GM18508 (cell line): ENCODE results near the gene CPAMD8.

Experiments used
- ATAC-seq: cut with Tn5 transposase; IDR thresholded peaks from one replicate; pipeline ENCODE4 v1.9.1; 2021; ENCODE audit warnings: moderate number of reproducible peaks; ENCODE audit not compliant: insufficient read depth, unreplicated experiment

The CPAMD8 gene

GRCh38 chr19:17026706-17027534 lies at the start of gene CPAMD8:
TSS of gene CPAMD8 (minus strand) at chr19:17026810. CDS start at chr19:17026642, 168 bp downstream.
- no peak for ATAC-seq

GRCh38 chr19:17075864-17076542 lies 49.4 kb upstream of the CPAMD8 start:
- no peak for ATAC-seq

- ATAC-seq, result peak; percentile 44
These were observed 48.6 kb upstream of the CPAMD8 start, which contains the start of the genes HAUS8 and MYO9B for GRCh38 chr19:17075035-17075863. TSS of gene HAUS8 (minus strand) at chr19:17075452. CDS start at chr19:17075422, 30 bp downstream. TSS of gene MYO9B (plus strand) at chr19:17075777. CDS start at chr19:17101718, 25,941 bp downstream.

GRCh38 chr19:17074634-17075034 lies 48.0 kb upstream of the CPAMD8 start:
- ATAC-seq, result no peak

DNA sequence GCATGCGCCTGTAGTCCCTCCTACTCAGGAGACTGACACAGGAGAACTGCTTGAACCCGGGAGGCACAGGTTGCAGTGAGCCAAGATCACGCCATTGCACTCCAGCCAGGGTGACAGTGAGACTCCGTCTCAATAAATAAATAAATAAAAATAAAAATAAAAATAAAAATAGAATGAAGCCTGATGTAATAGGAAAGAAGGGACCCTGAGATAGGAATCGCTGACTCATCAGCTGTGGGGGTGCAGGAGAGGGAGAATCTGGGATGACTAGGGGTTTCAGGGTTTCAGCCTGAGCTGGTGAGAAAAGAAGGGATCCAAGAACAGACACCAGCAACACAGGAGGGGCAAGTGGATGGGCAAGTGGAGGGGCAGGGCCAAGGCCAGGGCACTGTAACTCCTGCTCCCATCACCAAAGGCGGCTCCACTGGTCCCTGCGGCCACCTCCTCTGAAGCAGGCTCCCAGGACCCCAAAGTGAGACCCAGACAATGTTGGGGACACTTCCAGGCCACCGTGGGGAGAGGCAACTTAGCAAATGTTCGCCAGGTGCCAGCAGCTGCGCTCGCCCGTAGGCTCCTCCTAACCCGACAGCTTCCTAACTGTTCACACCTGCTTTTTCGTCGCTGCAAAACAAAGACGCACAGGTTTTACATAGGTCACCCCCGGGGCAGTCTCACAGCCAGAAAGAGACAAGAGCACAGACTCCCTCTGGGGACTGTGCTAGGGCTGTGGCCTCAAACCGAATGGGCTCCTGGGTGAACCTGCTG lies 47.4 kb upstream of the CPAMD8 start:
- ATAC-seq, result no peak

DNA sequence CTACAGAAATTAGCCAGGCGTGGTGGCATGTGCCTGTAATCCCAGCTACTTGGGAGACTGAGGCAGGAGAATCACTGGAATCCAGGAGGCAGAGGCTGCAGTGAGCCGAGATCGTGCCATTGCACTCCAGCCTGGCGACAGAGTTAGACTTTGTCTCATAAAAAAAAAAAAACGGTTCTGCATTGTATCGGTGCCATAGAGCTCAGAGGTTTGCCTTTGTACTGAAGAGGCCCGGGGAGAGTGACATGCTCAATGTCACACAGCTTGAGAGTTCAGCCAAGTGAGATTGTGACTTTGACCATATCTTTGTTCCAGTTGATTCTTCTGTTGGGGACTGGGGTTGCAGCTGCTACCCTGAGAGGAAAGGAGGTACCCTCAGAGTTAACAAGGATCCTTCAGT lies 44.3 kb upstream of the CPAMD8 start:
- no peak for ATAC-seq

DNA sequence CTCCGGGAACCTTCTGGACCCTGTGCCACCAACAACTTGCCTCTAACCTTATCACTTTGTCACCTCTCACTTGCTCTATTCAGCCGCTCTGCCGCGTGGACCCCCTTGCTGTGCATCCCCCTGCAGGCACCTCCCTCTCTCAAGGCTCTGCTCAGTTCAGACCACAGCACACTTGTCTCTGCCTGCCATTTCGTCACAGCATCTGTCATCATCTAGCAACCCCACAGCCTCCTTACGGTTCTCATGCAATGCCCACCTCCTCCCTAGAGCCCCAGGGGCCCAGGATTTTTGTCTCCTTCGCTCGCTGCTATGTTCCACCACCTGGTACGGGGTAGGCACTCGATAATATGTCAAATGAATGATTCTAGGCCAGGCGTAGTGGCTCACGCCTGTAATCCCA lies 43.8 kb upstream of the CPAMD8 start:
- ATAC-seq, result no peak

- no peak for ATAC-seq
These were observed 42.6 kb upstream of the CPAMD8 start for GRCh38 chr19:17069193-17069592.

DNA sequence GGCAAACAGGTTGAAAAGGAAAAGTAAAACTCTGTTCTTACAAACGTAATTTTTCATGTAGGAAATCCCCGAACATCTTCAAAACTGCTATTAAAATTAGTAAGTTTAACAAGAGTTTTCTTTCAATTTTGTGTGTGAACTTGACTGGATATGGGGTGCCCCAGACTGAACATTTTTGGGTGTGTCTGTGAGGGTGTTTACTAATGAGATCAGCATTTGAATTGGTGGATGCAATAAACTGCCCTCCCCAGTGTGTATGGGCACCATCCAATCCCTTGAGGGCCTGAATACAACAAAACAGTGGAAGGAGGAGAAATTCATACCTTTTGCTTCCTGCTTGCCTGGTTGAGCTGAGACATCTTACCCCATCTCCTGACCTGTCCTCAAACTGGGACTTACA lies 36.8 kb upstream of the CPAMD8 start:
- ATAC-seq, result no peak

DNA sequence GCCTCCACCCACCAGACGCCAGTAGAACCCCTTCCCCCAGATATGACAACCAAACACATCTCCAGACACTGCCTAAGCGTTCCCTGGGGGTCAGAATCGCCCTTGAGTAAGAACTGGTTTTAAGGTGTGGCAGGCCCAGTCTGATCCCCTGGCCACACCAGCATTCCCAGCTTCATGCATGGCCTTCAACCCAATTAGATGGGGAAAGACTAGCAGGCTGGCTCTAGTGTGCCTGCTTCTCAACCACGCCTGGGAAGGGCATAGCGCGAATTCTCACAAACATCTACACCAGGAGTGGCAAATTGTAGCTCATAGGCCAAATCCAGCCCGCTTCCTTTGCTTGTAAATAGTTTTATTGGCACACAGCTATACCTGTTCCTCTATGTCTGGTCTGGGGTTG lies 35.1 kb upstream of the CPAMD8 start:
- ATAC-seq, result no peak

DNA sequence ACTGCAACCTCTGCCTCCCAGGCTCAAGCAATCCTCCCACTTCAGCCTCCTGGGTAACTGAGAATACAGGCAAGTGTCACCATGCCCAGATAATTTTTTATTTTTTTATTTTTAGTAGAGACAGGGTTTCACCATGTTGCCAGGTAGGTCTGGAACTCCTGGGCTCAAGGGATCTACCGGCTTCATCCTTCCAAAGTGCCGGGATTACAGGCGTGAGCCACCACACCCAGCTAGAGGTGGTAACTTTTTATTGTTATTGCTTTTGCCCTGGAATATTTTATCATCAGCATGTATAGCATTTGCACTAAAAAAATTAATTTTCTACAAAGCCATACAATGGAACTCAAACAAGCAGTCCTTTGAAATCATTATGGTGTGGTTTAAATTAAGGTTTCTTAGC lies 34.6 kb upstream of the CPAMD8 start:
- ATAC-seq, result no peak

DNA sequence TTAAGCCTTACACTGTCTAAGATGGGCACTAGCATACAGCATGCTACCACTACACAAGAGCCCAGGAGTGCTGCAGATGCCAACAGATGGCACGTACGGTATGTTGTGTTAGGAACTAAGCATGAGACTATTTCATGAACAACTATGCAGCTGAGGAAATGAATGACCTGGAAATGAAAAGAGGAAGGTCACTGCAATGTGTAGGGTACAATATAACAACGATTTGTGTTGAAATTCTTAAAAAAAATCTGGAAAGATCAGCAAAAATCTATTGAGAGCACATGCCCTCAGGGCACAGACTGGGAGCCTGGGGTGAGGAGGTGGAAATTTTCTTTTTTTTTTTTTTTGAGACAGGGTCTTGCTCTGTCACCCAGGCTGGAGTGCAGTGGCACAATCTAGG lies 34.2 kb upstream of the CPAMD8 start:
- no peak for ATAC-seq

- ATAC-seq, result no peak
These were observed 31.6 kb upstream of the CPAMD8 start for GRCh38 chr19:17058236-17058635.

- no peak for ATAC-seq
These were observed 29.0 kb upstream of the CPAMD8 start for GRCh38 chr19:17055636-17056035.

GRCh38 chr19:17054746-17055145 lies 28.1 kb upstream of the CPAMD8 start:
- ATAC-seq, result no peak

DNA sequence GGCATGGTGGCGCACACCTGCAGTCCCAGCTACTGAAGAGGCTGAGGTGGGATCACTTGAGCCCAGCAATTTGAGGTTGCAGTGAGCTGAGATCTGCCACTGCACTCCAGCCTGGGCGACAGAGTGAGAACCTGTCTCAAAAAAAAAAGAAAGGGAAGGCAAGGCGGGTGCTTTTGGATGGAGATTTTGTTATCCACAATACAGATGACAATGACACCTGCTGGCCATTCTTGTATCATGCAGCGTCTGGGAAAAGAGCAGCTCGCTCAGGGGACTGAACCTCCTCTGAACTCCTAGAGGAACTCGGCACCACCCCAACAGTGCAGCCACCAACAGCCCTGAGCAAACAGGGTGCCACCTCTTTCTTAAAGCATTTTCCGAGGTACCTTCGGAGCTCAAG lies 25.8 kb upstream of the CPAMD8 start:
- no peak for ATAC-seq

GRCh38 chr19:17049711-17050280 lies 23.2 kb upstream of the CPAMD8 start:
- no peak for ATAC-seq

GRCh38 chr19:17048885-17049453 lies 22.4 kb upstream of the CPAMD8 start:
- ATAC-seq, result no peak

DNA sequence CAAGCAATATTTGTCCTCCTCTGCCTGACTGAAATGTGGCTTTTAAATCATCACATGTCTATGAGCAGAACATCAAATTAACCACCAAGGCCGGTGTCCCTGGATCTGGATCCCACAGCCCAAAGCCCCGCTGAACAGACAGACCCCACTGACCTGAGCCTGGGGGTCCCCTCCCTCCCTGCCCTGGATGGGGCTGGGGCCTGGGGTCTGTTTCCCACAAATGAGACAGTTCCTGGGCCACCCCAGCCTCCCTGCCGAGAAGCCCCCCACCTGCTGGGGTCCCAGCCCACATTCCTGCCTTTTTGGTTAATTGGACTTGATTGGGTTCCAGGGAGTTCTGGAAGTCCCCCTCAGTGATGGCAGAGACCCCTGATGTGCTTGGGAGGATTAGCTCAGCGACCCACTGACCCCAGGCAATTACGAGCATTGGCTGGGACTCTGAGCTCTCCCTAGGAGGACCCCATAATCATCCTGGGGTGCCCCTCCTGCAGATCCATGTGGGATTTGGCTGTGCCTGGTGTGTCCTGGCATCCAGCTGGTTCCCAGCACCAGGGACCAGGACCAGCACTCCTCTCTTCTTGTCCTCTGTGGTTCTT lies 19.4 kb upstream of the CPAMD8 start:
- ATAC-seq, result no peak
